Left cardiac atrium (tissue), 4 donors: ENCODE data around the gene OCSTAMP. TPM values are rescaled to one million over a fixed set of nuclear protein-coding genes. Genes with fewer than 3 reads are reported as not detected.
A peak's percentile ranks its signal among the peaks of the same experiment; 100 is the strongest.

ENCODE experiments used
- ATAC-seq, 2 donors: fragments of 200-7000 bp; cut with Tn5 transposase; one replicate each; pipeline ENCODE4 v1.9.1; 2020; ENCODE audit warnings: mild to moderate bottlenecking in 2 of 2, moderate library complexity in 2 of 2
- DNase-seq: peaks from one replicate; pipeline ENCODE4 v3.0.0-alpha.2; 2020
- intact Hi-C, 2 donors: fragments of 100-400 bp; cut with DNase I; formaldehyde crosslinking; loops; one replicate each; pipeline versions ENCODE4 v1.14.1 to v1.15.1; 2022 to 2023
- total RNA-seq, 2 donors: library from RNA; stranded (reverse); fragmentation: NEBNext Ultra II Directional; extraction: Animal tissue kit (Norgen Biotek cat#: 25700); gene quantifications; one replicate each; pipeline ENCODE4 v1.2.1, GENCODE V29; 2021
- donor health status: DM: no; HTN: yes; CAD: no.
- donor health status: DM: no; HTN: yes; CAD: no; lungs with severe emphysema.
- donor health status: DM: yes; HTN: yes; CAD: no.
- donor health status: Dilated cardiomyopathy.

Gene OCSTAMP
- total RNA-seq, 2 donors from 2014 or later, result not detected

GRCh38 chr20:46555370-46555956 lies 5.0 kb upstream of the OCSTAMP start:
- ATAC-seq, result no peak
- intact Hi-C loops, result no loop called here
- DNase-seq, result no peak

- DNase-seq (no peak), ATAC-seq (no peak)
- intact Hi-C loops, result no loop called here
Measured at GRCh38 chr20:46554828-46555227, 4.4 kb upstream of the OCSTAMP start.

GRCh38 chr20:46553926-46554325 lies 3.5 kb upstream of the OCSTAMP start:
- no peak for ATAC-seq
- intact Hi-C loops, result no loop called here
- no peak for DNase-seq

DNA sequence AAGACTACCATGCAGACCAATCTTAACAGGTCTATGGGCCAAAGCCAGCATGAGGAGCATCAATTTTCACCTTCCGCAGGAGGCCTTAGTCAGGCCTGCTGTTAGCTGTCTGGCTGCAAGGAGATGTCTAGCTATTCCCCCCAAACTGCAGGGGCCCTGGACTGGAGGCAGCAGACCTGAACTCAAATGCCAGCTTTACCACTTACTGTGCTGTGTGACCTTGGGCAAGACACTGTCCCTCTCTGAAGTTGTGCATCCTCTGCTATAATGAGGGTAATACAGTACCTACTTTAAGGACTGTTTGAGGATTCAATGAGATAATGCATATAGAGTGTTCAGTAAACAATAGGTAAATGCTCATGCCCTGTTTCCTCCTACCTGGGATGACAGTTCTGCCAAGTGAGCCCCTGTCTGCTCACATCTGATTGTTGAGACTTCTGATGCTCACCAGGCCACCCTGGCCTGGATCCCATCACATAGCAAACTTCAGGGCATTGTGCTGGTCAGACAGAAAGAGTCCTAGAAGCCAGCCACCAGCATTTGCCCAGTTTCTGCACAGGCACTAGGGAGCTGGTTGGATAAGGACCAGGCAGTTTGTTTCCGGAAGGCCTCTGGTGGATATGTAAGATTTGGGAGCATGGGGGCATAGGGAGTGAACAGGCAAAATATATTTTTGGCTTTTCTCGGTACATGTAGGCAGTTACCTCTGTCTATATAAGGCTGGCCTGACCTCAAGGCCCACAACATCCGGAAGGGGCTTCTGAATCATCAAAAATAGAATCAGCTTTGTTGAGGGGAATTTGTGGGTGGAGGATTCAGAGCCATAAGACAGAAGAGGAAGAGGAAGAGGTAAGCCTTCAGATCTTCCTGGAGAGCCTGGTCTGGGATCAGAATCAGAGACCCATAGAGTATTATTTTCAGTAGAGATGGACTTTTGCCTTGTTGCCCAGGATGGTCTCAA lies 2.3 kb upstream of the OCSTAMP start:
- ATAC-seq (no peak), DNase-seq (no peak)
- intact Hi-C loops, result no loop called here

- ATAC-seq, result no peak
- no peak for DNase-seq
- intact Hi-C loops, result no loop called here
Measured at GRCh38 chr20:46551522-46552381, 1.3 kb upstream of the OCSTAMP start.

DNA sequence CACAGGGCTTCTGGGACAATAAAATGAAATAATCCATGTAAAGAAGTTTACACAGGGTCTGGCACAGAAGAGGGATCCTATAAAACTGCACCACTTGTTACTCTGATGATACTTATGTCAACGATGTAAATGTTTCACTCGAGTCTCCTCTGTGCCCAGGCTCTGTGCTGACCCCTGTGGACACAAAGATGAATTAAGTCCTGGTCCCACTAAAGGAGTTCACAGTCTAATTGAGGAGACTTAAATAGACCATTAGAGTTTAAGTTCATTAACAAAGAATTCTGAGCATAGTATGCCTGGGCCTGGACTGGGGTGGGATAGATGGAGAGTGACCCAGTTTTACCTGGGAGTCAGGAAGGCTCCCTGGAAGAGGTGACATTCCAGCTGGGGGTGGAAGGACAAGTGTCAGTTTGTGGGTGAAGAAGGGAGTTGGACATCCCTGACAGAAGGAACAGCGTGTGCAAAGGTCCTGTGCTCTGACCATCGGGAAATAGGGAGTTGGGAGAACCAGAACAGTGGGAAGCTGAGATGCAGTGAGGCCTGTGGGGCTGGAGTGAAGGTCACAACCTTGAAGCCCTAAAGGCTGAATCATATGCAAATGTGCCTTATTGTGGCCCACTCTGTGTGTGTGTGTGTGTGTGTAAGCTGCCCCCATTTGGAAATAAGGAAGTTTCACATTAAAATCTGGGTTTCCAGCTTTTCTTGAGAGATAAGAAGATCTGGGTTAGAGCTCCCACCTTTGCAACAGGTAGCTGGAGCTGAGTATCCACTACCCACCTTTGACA lies 1.1 kb downstream of the OCSTAMP start:
- DNase-seq (no peak), ATAC-seq (no peak)
- intact Hi-C loops, result loop anchor here in 1 of 2 donors (10.0 kb wide), 1 partner anchor 125 kb away; no protein-coding TSS in a partner anchor

DNA sequence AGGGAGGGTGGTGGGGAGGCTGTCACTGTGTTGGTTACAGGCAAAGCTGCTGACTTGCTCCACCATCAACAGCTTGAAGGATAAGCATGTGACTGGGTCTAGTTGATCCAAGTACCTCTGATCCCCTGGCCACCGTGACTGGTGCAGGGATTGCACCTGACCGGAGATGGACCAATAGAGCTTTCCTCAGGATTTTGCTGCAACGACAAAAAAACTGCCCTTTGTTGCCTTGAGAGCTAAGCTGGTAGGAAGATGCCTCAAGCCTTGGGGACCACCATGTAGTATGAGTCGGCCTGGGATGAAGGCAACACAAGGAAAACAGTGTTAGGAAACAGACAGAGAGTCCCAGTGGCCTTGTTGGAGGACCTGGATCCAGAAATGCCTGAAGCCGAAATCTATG lies 1.8 kb downstream of the OCSTAMP start:
- intact Hi-C loops, result loop anchor here in 1 of 2 donors (10.0 kb wide), 1 partner anchor 126 kb away; no protein-coding TSS in a partner anchor
- no peak for DNase-seq
- no peak for ATAC-seq

- intact Hi-C loops, result loop anchor here in 1 of 2 donors (10.0 kb wide), 1 partner anchor 127 kb away; no protein-coding TSS in a partner anchor
- DNase-seq, result no peak
- ATAC-seq, result no peak
Measured at GRCh38 chr20:46547995-46548394, 2.5 kb downstream of the OCSTAMP start.

DNA sequence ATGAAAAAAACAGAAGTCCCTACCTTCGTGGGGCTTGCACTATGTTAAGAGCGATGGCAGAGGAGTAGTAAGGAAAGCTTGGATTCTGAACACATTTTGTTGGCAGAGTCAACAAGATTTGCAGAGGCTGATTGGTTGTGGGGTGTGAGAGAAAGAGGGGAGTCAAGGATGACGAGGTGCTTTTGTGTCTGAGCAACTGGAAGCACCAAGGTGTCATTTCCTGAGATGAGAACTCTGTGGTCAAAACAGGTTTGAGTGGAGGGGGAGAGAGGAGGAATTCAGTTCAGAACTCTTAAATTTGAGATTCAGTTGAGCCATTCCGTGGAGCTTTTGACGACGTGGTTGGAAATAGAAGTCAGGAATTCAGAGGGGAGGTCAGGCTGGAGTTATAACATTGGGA lies 3.5 kb downstream of the OCSTAMP start:
- DNase-seq (no peak), ATAC-seq (no peak)
- intact Hi-C loops, result loop anchor here in 1 of 2 donors (10.0 kb wide), 1 partner anchor 128 kb away; no protein-coding TSS in a partner anchor

DNA sequence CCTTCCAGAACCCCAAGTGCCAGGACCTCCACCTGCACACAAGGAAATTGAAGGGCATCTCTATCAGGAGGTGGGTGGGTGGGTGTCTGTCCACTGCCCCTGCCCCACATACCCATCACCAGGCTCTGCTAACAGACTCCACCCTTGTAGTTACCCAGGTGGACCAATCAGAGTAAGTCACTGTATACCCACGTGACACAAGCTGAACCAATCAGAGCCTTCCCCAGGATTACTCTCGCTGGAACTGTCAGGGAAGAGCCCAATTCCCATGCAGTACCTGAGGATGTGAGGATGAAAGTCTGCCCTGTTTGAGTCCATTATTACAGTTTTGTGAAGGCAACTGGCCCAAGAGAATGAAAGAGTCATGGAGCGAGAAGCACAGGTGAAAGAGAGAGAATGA lies 4.2 kb downstream of the OCSTAMP start:
- no peak for ATAC-seq
- intact Hi-C loops, result loop anchor here in 1 of 2 donors (10.0 kb wide), 1 partner anchor 129 kb away; no protein-coding TSS in a partner anchor

DNA sequence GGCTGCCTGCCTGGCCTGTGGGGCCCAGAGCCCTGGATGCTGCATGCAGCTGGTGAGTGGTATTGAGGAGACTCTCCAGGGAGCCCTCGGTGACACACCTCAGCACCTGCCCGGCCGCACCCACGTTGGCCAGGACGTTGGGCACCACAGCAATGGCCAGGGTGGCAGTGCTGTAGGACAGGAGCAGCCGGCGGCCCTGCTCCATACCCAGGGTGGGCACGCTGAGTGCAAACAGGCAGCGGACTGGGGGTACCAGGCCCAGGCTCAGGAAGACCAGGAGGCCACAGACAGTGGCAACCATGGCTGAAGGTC lies 4.7 kb downstream of the OCSTAMP start:
- DNase-seq (no peak), ATAC-seq (no peak)
- intact Hi-C loops, result loop anchor here in 1 of 2 donors (10.0 kb wide), 1 partner anchor 129 kb away; no protein-coding TSS in a partner anchor

More for the DNA sequence above, 4.2 kb downstream of the OCSTAMP start:
- DNase-seq, result no peak

GRCh38 chr20:46545077-46545826 lies 5.2 kb downstream of the OCSTAMP start:
- DNase-seq, result no peak
- peak in 1 of 2 donors; percentile 34 for ATAC-seq
- intact Hi-C loops, result loop anchor here in 1 of 2 donors (10.0 kb wide), 1 partner anchor 130 kb away; no protein-coding TSS in a partner anchor

DNA sequence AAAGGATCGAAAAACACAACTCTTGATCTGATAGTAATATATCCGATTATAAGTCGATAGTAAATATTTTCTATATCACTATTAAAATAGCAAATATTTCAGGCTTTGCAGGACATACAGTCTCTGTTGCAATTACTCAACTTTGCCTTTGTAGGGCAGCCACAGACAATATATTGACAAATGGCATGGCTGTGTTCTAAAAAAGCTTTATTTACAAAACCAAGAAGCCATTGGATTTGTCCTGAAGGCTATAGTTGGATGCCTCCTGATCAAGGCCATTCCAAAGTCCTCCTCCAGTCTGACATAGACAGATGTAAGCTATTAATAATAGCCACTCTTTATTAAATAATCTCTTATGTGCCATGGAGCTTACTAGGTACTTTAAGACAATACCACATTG lies 5.9 kb downstream of the OCSTAMP start:
- intact Hi-C loops, result loop anchor here in 1 of 2 donors (10.0 kb wide), 1 partner anchor 130 kb away; no protein-coding TSS in a partner anchor
- no peak for DNase-seq
- ATAC-seq, result no peak

DNA sequence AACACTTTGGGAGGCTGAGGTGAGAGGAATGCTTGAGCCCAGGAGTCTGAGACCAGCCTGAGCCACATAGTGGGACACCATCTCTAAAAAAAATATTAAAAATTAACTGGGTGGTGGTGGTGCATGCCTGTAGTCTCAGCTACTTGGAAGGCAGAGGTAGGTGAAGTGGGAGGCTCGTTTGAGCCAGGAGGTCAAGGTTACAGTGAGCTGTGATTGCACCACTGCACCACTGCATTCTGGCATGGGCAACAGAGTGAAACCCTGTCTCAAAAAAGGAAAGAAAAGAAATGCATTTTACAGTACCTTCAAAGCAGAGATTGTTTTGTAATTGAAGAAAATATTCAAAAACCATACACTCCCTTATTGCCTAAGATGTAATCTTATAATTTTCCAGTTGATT lies 6.5 kb downstream of the OCSTAMP start:
- no peak for ATAC-seq
- intact Hi-C loops, result loop anchor here in 1 of 2 donors (10.0 kb wide), 1 partner anchor 131 kb away; no protein-coding TSS in a partner anchor
- no peak for DNase-seq

DNA sequence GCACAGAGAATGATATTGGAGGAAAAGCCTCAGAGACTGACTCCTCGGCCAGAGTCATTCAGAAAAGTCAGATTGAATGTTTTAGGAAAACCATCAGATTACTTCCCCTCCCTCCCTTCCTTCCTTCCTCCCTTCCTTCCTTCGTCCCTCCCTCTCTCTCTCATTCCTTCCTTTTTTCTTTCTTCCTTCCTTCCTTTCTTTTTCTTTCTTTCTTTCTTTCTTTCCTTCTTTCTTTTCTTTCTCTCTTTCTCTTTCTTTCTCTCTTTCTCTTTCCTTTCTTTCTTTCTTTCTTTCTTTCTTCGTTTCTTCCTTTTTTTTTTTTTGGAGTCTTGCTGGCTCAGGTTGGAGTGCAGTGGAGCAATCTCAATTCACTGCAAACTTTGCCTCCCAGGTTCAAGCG lies 7.4 kb downstream of the OCSTAMP start:
- intact Hi-C loops, result loop anchor here in 1 of 2 donors (10.0 kb wide), 1 partner anchor 132 kb away; no protein-coding TSS in a partner anchor
- DNase-seq, result no peak
- no peak for ATAC-seq

- intact Hi-C loops, result loop anchor here in 1 of 2 donors (10.0 kb wide), 1 partner anchor 133 kb away; no protein-coding TSS in a partner anchor
- DNase-seq (no peak), ATAC-seq (no peak)
Measured at GRCh38 chr20:46541229-46541935, 9.1 kb downstream of the OCSTAMP start.

DNA sequence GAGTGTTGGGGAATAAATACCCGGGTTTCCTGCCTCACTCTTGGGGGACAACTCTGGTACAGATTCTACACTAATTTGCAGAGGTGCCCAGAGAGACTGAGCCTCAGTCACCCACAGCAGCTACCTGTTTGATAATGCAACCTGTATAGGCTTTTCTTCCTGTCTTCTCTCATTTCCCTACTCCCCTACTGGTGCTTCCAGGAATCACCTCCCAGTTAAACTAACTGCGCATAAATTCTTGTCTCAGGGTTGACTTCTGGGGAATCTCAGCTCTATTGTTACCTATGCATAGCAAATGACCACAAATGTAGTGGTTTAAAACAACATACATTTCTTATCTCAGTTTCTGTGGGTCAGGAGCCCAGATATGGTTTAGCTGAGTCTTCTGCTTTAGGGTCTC lies 11.3 kb downstream of the OCSTAMP start:
- ATAC-seq (no peak), DNase-seq (no peak)
- intact Hi-C loops, result no loop called here
